Loucy (cell line): Measurements from ENCODE around the gene DNAH17.

Experiments used
- H2AFZ ChIP-seq: fragments of 200-600 bp; sonication (generic); 2 replicates; pipeline ENCODE4 v1.6.0; 2016; ENCODE audit warnings: antibody characterized with exemption, mild to moderate bottlenecking, low read length, moderate library complexity
- H3F3A ChIP-seq: fragments of 200-600 bp; 2 replicates; pipeline ENCODE4 v1.6.0; 2016; ENCODE audit warnings: antibody characterized with exemption, low read depth, mild to moderate bottlenecking
- H3K27me3 ChIP-seq: fragments of 200-600 bp; sonication (generic); 2 replicates; pipeline ENCODE4 v1.6.1; 2014; ENCODE audit warnings: low read length, mild to moderate bottlenecking; ENCODE audit not compliant: insufficient read depth, poor library complexity, severe bottlenecking
- H3K36me3 ChIP-seq: fragments of 200-600 bp; sonication (generic); 2 replicates; pipeline ENCODE4 v1.6.1; 2016; ENCODE audit warnings: low read length; ENCODE audit not compliant: insufficient read depth
- H3K4me1 ChIP-seq: fragments of 200-600 bp; sonication (generic); 2 replicates; pipeline ENCODE4 v1.5.1; 2014; ENCODE audit warnings: low read length, mild to moderate bottlenecking; ENCODE audit not compliant: insufficient read depth, poor library complexity, severe bottlenecking
- H3K4me2 ChIP-seq: fragments of 200-600 bp; sonication (generic); 2 replicates; pipeline ENCODE4 v1.6.0; 2014; ENCODE audit warnings: antibody characterized with exemption, low read length, low read depth, mild to moderate bottlenecking; ENCODE audit not compliant: poor library complexity, severe bottlenecking
- H3K4me3 ChIP-seq: fragments of 200-600 bp; sonication (generic); 2 replicates; pipeline ENCODE4 v1.5.1; 2014; ENCODE audit warnings: low read length, mild to moderate bottlenecking, mixed read lengths; ENCODE audit not compliant: poor library complexity, severe bottlenecking
- H3K79me2 ChIP-seq: fragments of 200-600 bp; sonication (generic); 2 replicates; pipeline ENCODE4 v1.6.1; 2014; ENCODE audit warnings: low read length; ENCODE audit not compliant: insufficient read depth
- H3K9ac ChIP-seq: fragments of 200-600 bp; sonication (generic); 2 replicates; pipeline ENCODE4 v1.6.0; 2014; ENCODE audit warnings: mild to moderate bottlenecking, low read depth, low read length, moderate library complexity; ENCODE audit not compliant: poor library complexity, severe bottlenecking
- H3K9me2 ChIP-seq: fragments of 200-600 bp; sonication (generic); replicated peaks from 2 replicates; pipeline ENCODE4 v1.6.1; 2016; ENCODE audit warnings: low read depth, low read length, mixed read lengths
- H3K9me3 ChIP-seq: fragments of 200-600 bp; sonication (generic); 2 replicates; pipeline ENCODE4 v1.6.1; 2014; ENCODE audit warnings: mild to moderate bottlenecking, antibody characterized with exemption, low read length, low read depth; ENCODE audit not compliant: insufficient read depth
- H4K20me1 ChIP-seq: fragments of 200-600 bp; sonication (generic); 2 replicates; pipeline ENCODE4 v1.6.0; 2014; ENCODE audit warnings: antibody characterized with exemption, low read length, mild to moderate bottlenecking; ENCODE audit not compliant: insufficient read depth, poor library complexity, severe bottlenecking
- CTCF ChIP-seq: fragments of 200-600 bp; sonication (generic); conservative IDR thresholded peaks from 2 replicates; pipeline ENCODE4 v1.5.1; 2014; ENCODE audit warnings: mild to moderate bottlenecking, antibody characterized with exemption, low read length
- EZH2phosphoT487 ChIP-seq: fragments of 200-600 bp; IDR thresholded peaks from 2 replicates; pipeline ENCODE4 v1.6.1; 2018; ENCODE audit warnings: antibody characterized with exemption, mild to moderate bottlenecking, moderate library complexity, borderline replicate concordance

DNAH17 gene

GRCh38 chr17:78576389-78577112 is 645 bp downstream of the DNAH17 start:
- Histone ChIP-seq H3K36me3 (no peaks in the 10 kb centered on the region), H3K27me3 (no peaks in the 10 kb centered on the region), H4K20me1 (no peaks in the 10 kb centered on the region), H3K4me3 (no peak overlapping the region), H3K79me2 (no peaks in the 10 kb centered on the region), H3K4me2 (no peak overlapping the region), H2AFZ (no peak overlapping the region), H3F3A (no peaks in the 10 kb centered on the region), H3K9ac (no peak overlapping the region), H3K9me3 (no peaks in the 10 kb centered on the region), H3K4me1 (no peaks in the 10 kb centered on the region), H3K9me2 (no peaks in the 10 kb centered on the region)
- TF ChIP-seq CTCF (no peak), EZH2phosphoT487 (no peak)

GRCh38 chr17:78575899-78576298 is 1.3 kb downstream of the DNAH17 start:
- H3K9me3 ChIP-seq, result no peaks in the 10 kb centered on the region
- H3K36me3 ChIP-seq, result no peaks in the 10 kb centered on the region
- H4K20me1 ChIP-seq, result no peaks in the 10 kb centered on the region
- H2AFZ ChIP-seq, result no peak overlapping the region
- no peak overlapping the region for H3K4me2 ChIP-seq
- no peaks in the 10 kb centered on the region for H3K9me2 ChIP-seq
- H3K27me3 ChIP-seq, result no peaks in the 10 kb centered on the region
- TF ChIP-seq CTCF (no peak), EZH2phosphoT487 (no peak)
- H3K79me2 ChIP-seq, result no peaks in the 10 kb centered on the region
- H3K4me1 ChIP-seq, result no peaks in the 10 kb centered on the region
- no peaks in the 10 kb centered on the region for H3F3A ChIP-seq
- no peak overlapping the region for H3K9ac ChIP-seq
- H3K4me3 ChIP-seq, result no peak overlapping the region

- Histone ChIP-seq H3F3A (no peaks in the 10 kb centered on the region), H3K9ac (no peak overlapping the region), H4K20me1 (no peaks in the 10 kb centered on the region), H2AFZ (no peak overlapping the region), H3K27me3 (no peaks in the 10 kb centered on the region), H3K36me3 (no peaks in the 10 kb centered on the region), H3K4me3 (no peak overlapping the region), H3K4me1 (no peaks in the 10 kb centered on the region), H3K9me3 (no peaks in the 10 kb centered on the region), H3K79me2 (no peaks in the 10 kb centered on the region), H3K9me2 (no peaks in the 10 kb centered on the region), H3K4me2 (no peak overlapping the region)
- TF ChIP-seq CTCF (no peak), EZH2phosphoT487 (no peak)
Measured at GRCh38 chr17:78575340-78575739, 1.9 kb downstream of the DNAH17 start.
